Activated CD4-positive, alpha-beta memory T cell treated with anti-CD3 and anti-CD28 coated beads for 36 hours (primary cell): ENCODE data around the gene UBE2I. TPM values are rescaled to one million over a fixed set of nuclear protein-coding genes. Genes with fewer than 3 reads are reported as not detected.

ENCODE experiments used
- CTCF ChIA-PET: fragments of 350-600 bp; sonication (Branson Sonifier 250); formaldehyde crosslinking; loops from one replicate; lab custom pipeline; 2021; ENCODE audit warnings: antibody characterized with exemption, inconsistent platforms; lab: Charles Lee
- POLR2A ChIA-PET: fragments of 350-600 bp; sonication (Branson Sonifier 250); formaldehyde crosslinking; loops from one replicate; lab custom pipeline; 2021; ENCODE audit warnings: antibody characterized with exemption; lab: Charles Lee
- DNase-seq: peaks from one replicate; pipeline ENCODE4 v3.0.0-alpha.2; 2020
- H3K27ac Mint-ChIP-seq: one replicate; pipeline ENCODE4 v1.8.0; 2021; ENCODE audit warnings: mixed read lengths
- H3K27me3 Mint-ChIP-seq: one replicate; pipeline ENCODE4 v1.8.0; 2021; ENCODE audit warnings: mixed read lengths
- H3K36me3 Mint-ChIP-seq: one replicate; pipeline ENCODE4 v1.8.0; 2021; ENCODE audit warnings: mixed read lengths
- H3K4me1 Mint-ChIP-seq: one replicate; pipeline ENCODE4 v1.8.0; 2021; ENCODE audit warnings: low read depth, mixed read lengths
- H3K4me3 Mint-ChIP-seq: one replicate; pipeline ENCODE4 v1.8.0; 2021; ENCODE audit warnings: mild to moderate bottlenecking, mixed read lengths
- H3K9me3 Mint-ChIP-seq: one replicate; pipeline ENCODE4 v1.8.0; 2021; ENCODE audit warnings: mixed read lengths
- intact Hi-C: fragments of 100-400 bp; cut with micrococcal nuclease; formaldehyde crosslinking; loops from one replicate; pipeline ENCODE4 v1.15.1; 2023
- total RNA-seq, 2 experiments: library from RNA; stranded (reverse); gene quantifications; one replicate each; pipeline ENCODE4 v1.2.3, GENCODE V29; 2021

The UBE2I gene
- total RNA-seq, 2 experiments from 2014 or later: 248 to 249 TPM

- Mint-ChIP-seq H3K4me1 (peaks cover 17% of the 10 kb centered on the region), H3K4me3 (no peak overlapping the region), H3K27me3 (peaks cover 17% of the 10 kb centered on the region), H3K27ac (no peak overlapping the region), H3K36me3 (no peaks in the 10 kb centered on the region), H3K9me3 (no peaks in the 10 kb centered on the region)
- ChIA-PET CTCF (interaction anchor here (0.7 to 2.3 kb wide), 5 partner anchors 17 to 375 kb away, joined by 3 to 8 read pairs (median 4); partner anchors contain the start of genes MAPK8IP3 and UBE2I), POLR2A (interaction anchor here (1.2 kb wide), 1 partner anchor 22 kb away, joined by 3 read pairs; the partner anchor contains the start of gene UBE2I)
- intact Hi-C loops: no loop called here
- DNase-seq: no peak
Measured at GRCh38 chr16:1330931-1331711, 21.7 kb downstream of the UBE2I start.

DNA sequence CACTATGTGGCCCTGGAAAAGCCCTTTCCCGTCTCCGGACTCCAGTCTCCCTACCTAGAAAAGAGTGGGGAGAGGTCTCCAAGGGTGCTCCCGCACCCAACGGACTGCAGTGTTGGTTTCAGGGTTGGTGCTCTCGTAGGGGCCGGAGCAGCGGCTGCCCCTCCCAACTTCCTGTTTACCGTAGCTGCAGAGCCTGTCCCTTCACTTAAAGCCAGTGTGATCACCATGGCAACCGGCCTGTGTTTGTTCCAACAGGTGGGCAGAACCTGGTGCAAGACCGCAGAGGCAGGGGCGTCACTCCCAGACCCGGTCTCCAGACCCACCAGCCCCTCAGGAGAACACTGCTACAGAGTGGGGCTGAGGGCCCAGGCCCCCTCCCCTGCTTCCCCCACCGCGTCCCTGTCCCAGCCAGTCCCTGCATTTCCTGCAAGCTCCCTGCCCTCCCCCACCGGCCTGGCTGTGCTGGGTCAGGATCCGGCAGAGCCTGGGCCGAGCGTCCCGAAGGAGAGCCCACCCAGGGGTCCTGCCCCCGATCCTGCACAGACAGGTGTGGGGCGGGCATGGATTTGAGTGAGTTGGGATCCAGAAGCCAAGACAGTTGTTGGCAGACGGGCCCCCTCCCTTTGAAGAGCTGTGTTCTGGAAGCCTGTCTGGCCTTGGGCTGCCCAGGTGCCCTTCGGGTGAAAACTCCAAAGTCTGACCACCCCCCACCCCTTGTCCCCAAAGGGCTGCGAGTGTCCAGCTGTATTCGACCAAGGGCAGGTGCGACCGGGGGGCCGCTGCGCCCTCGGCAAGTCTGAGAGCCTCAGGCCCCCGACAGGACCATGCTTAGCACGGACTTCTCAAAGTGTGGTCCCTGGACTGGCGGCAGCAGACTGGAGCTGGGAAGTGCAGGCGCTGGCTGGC, 22.5 kb downstream of the UBE2I start:
- peaks cover 19% of the 10 kb centered on the region for H3K4me1 Mint-ChIP-seq
- H3K4me3 Mint-ChIP-seq: no peak overlapping the region
- H3K9me3 Mint-ChIP-seq: no peaks in the 10 kb centered on the region
- H3K36me3 Mint-ChIP-seq: no peaks in the 10 kb centered on the region
- H3K27me3 Mint-ChIP-seq: peaks cover 17% of the 10 kb centered on the region
- H3K27ac Mint-ChIP-seq: no peak overlapping the region
- DNase-seq: peak; percentile 58
- intact Hi-C loops: no loop called here
- CTCF ChIA-PET: interaction anchor here (0.6 to 2.3 kb wide), 5 partner anchors 23 to 85 kb away, joined by 3 to 8 read pairs (median 4); partner anchors contain the start of gene UBE2I
- POLR2A ChIA-PET: interaction anchor here (1.2 kb wide), 1 partner anchor 22 kb away, joined by 3 read pairs; the partner anchor contains the start of gene UBE2I

GRCh38 chr16:1332618-1333148, 23.2 kb downstream of the UBE2I start:
- CTCF ChIA-PET: interaction anchor here (0.6 to 2.3 kb wide), 4 partner anchors 27 to 86 kb away, joined by 3 to 8 read pairs (median 4); no protein-coding TSS in a partner anchor
- Mint-ChIP-seq H3K36me3 (no peaks in the 10 kb centered on the region), H3K4me1 (peaks cover 19% of the 10 kb centered on the region), H3K9me3 (no peaks in the 10 kb centered on the region), H3K4me3 (peak overlapping the region; percentile 37), H3K27ac (no peak overlapping the region), H3K27me3 (peaks cover 17% of the 10 kb centered on the region)
- intact Hi-C loops: no loop called here
- POLR2A ChIA-PET: interaction anchor here (1.2 kb wide), 1 partner anchor 23 kb away, joined by 3 read pairs; the partner anchor contains the start of gene UBE2I
- no peak for DNase-seq

DNA sequence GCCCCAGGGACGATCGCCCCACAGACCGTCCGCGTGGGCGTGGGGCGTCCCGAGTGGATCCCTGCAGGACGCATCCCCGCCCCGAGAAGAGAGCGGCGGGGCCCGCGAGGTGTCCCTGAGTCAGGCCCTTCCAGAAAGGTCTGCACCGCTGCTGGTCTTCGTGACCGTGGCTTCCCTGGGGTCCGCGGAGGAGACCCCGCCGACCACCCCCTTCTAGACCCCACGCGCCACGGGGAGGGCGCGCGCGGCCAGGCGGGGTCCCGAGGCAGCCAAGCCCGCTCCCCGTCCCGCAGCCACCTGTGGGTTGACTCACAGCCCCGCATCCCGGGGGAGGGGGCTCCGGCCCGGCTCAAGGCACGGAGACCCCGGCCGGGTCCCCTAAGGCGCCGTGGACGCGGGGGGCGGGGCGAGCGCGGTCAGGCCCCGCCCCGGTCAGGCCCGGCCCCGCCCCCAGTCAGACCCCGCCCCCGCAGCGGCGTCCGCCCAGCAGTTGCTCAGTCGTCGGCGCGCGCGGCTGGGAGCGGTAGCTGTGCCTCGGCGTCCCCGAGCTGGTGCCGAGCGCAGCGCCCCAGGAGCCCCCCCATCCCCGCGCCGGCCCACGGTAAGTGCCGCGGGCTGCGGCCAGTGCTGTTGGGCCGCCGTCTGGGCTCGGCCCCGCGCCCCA, 23.8 kb downstream of the UBE2I start, which contains the start of gene BAIAP3:
Gene BAIAP3 (plus strand): TSS at position 497 of the 664 bp plus-strand sequence. CDS start 4,905 bp downstream, outside the sequence.
- POLR2A ChIA-PET: no interaction called here
- Mint-ChIP-seq H3K9me3 (no peaks in the 10 kb centered on the region), H3K4me3 (peak within 1 kb of the TSS; percentile 37), H3K27ac (no peak within 1 kb of the TSS), H3K27me3 (peaks cover 17% of the 10 kb centered on the region), H3K4me1 (peaks cover 19% of the 10 kb centered on the region), H3K36me3 (no peaks in the 10 kb centered on the region)
- CTCF ChIA-PET: interaction anchor here (2.3 kb wide), 1 partner anchor 30 kb away, joined by 8 read pairs; no protein-coding TSS in a partner anchor
- intact Hi-C loops: no loop called here
- DNase-seq: peak; percentile 63

GRCh38 chr16:1333854-1334700, 24.6 kb downstream of the UBE2I start:
- Mint-ChIP-seq H3K4me3 (no peak overlapping the region), H3K4me1 (peaks cover 19% of the 10 kb centered on the region), H3K27ac (no peak overlapping the region), H3K36me3 (no peaks in the 10 kb centered on the region), H3K9me3 (no peaks in the 10 kb centered on the region), H3K27me3 (peaks cover 17% of the 10 kb centered on the region)
- ChIA-PET POLR2A (no interaction called here), CTCF (interaction anchor here (0.7 to 1.7 kb wide), 2 partner anchors 8 to 33 kb away, joined by 3 to 5 read pairs; no protein-coding TSS in a partner anchor)
- DNase-seq: no peak
- intact Hi-C loops: no loop called here

DNA sequence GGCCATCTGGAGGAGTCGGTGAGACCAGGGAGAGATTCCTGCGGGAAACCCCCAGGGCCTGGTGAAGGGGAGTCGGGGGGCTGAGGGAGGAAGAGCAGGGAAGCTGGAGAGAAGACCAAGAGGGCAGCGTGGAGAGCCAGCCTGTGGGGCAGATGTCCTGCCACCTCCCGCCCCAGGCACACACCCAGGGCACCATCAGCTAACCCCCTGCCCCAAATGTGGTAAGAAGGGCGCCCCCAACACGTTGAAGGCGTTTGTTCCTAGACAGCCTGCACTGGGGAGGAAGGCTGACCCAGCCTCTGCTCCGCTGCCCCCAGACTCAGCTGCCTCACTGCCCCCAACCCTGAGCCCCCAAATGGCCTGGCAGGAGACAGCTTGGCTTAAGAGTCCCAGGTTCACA, 25.3 kb downstream of the UBE2I start:
- Mint-ChIP-seq H3K4me3 (no peak overlapping the region), H3K9me3 (no peaks in the 10 kb centered on the region), H3K27me3 (peaks cover 17% of the 10 kb centered on the region), H3K27ac (no peak overlapping the region), H3K36me3 (no peaks in the 10 kb centered on the region), H3K4me1 (peaks cover 19% of the 10 kb centered on the region)
- ChIA-PET CTCF (interaction anchor here (0.7 to 1.7 kb wide), 4 partner anchors 8 to 33 kb away, joined by 3 to 5 read pairs (median 4); no protein-coding TSS in a partner anchor), POLR2A (interaction anchor here (1.1 to 1.5 kb wide), 2 partner anchors 11 to 12 kb away, joined by 3 to 4 read pairs; no protein-coding TSS in a partner anchor)
- intact Hi-C loops: no loop called here
- DNase-seq: no peak

DNA sequence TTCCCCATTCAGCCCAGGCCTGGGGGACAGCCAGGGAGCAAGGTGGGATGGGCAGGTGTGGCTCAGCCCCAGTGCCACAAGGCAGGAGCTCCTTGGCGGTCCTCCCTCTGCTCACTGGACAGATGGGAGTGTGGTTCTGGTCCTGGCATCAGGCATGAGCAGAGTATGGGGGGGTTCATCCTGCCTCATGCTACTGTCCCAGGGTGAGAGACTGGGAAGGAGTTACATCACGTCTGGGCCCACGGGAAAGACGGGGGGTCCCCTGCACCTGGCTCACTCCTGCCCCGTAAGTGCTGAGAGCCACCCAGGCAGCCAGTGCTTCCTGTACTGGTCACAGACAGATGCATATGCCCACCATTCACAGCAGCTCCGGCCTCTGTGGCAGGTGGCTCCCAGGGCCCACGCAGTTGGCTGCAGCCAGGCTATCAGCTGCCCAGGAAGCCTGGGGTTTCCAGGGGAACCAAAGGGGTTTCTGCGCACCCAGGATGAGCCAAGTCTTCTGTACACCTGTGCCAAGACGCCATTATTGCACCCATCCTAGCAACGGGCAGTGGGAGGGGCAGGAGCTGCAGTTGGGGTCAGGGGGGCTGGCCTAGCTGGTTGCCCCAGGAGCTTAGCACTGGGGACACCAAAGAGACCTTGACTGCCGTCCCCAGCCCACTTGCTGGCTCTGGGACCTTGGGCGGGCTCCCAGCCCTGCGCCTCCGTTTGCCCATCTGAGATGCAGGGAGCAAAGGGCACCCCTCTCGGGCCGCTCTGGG, 26.0 kb downstream of the UBE2I start:
- Mint-ChIP-seq H3K4me3 (no peak overlapping the region), H3K9me3 (no peaks in the 10 kb centered on the region), H3K36me3 (no peaks in the 10 kb centered on the region), H3K27ac (no peak overlapping the region), H3K4me1 (peaks cover 19% of the 10 kb centered on the region), H3K27me3 (peaks cover 17% of the 10 kb centered on the region)
- intact Hi-C loops: no loop called here
- POLR2A ChIA-PET: interaction anchor here (1.1 to 1.5 kb wide), 2 partner anchors 11 kb away, joined by 3 to 4 read pairs; no protein-coding TSS in a partner anchor
- CTCF ChIA-PET: interaction anchor here (0.7 to 1.7 kb wide), 4 partner anchors 9 to 34 kb away, joined by 3 to 5 read pairs (median 4); no protein-coding TSS in a partner anchor
- DNase-seq: no peak

GRCh38 chr16:1335996-1336395, 26.6 kb downstream of the UBE2I start:
- no peak overlapping the region for H3K27ac Mint-ChIP-seq
- ChIA-PET CTCF (interaction anchor here (1.3 to 1.7 kb wide), 3 partner anchors 9 to 27 kb away, joined by 3 to 5 read pairs (median 5); no protein-coding TSS in a partner anchor), POLR2A (interaction anchor here (0.6 to 1.5 kb wide), 2 partner anchors 12 to 45 kb away, joined by 3 to 4 read pairs; no protein-coding TSS in a partner anchor)
- H3K4me3 Mint-ChIP-seq: no peak overlapping the region
- H3K27me3 Mint-ChIP-seq: peaks cover 17% of the 10 kb centered on the region
- H3K4me1 Mint-ChIP-seq: peaks cover 21% of the 10 kb centered on the region
- intact Hi-C loops: no loop called here
- no peaks in the 10 kb centered on the region for H3K9me3 Mint-ChIP-seq
- H3K36me3 Mint-ChIP-seq: no peaks in the 10 kb centered on the region
- no peak for DNase-seq

GRCh38 chr16:1336619-1337018, 27.2 kb downstream of the UBE2I start:
- DNase-seq: no peak
- Mint-ChIP-seq H3K4me1 (peaks cover 17% of the 10 kb centered on the region), H3K9me3 (no peaks in the 10 kb centered on the region), H3K27ac (no peak overlapping the region), H3K36me3 (no peaks in the 10 kb centered on the region), H3K4me3 (no peak overlapping the region), H3K27me3 (peaks cover 17% of the 10 kb centered on the region)
- intact Hi-C loops: no loop called here
- ChIA-PET CTCF (no interaction called here), POLR2A (interaction anchor here (0.6 kb wide), 1 partner anchor 44 kb away, joined by 4 read pairs; no protein-coding TSS in a partner anchor)
